Body of pancreas (tissue), 4 donors: ENCODE results near the gene PLD1.

ENCODE experiments used
- CTCF ChIP-seq, 7 experiments: fragments of 450-650 bp in 4 of 7; fragments of 200-600 bp in 3 of 7; sonication (generic) in 3 of 7; IDR thresholded peaks; one replicate each; pipeline ENCODE4 v1.5.1; 2016 to 2019; ENCODE audit warnings: antibody characterized with exemption in 7 of 7
- POLR2A ChIP-seq, 3 donors: fragments of 450-650 bp; IDR thresholded peaks; one replicate each; pipeline ENCODE4 v1.6.1; 2016; ENCODE audit warnings: antibody characterized with exemption in 3 of 3, mild to moderate bottlenecking in 2 of 3

- no peak for TF ChIP-seq POLR2A (IDR thresholded peaks at IDR 0.05)
- TF ChIP-seq CTCF (IDR thresholded peaks at IDR 0.05): no peak
Observed at GRCh38 chr3:171584100-171584499, 226.2 kb downstream of the PLD1 start.
